ENCODE measurements around the gene BRSK2.

DNA sequence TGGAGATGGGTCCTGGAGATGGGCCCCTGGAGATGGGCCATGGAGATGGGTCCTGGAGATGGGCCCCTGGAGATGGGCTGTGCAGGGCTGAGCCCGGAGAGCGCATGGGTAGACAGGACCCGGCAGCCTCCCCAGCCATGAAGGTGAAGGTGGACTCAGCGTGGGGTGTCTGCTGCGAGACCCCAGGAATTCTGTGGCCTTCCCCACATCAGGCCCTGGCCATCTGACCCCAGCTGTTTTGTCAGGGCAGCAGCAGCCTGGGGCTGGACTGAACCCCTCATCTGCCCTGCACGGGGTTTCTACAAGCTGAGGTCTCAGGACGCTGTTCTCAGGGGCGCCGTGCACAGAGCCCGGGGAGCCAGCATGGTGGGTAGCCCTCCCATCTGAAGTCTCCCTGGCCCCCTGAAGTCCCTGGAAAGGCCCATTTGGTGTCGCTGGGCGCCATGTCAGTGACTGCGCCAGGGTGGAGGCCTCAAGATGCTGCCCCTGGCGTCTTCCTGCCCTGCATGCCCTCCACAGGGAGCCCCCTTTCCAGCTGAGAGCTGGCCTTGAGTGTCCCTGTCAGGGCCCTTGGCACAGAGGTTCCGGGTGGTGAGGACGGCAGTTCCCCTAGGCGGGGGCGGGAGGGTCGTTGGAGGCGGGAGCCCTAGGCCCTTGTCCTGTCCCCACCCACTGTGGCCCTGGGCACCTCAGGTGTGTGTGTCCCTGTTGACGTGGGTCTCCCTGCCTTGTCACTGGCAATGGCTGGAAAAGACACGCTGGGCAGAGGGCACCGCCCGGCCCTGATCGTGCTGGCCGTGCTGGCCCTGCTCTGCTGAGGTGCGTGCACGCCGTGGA, 5.4 kb downstream of the BRSK2 start:
- no peak for TF ChIP-seq EZH2 (IDR thresholded peaks at IDR 0.05; ENCODE audit: borderline replicate concordance, low read length)
- TF ChIP-seq, protein P1, sequence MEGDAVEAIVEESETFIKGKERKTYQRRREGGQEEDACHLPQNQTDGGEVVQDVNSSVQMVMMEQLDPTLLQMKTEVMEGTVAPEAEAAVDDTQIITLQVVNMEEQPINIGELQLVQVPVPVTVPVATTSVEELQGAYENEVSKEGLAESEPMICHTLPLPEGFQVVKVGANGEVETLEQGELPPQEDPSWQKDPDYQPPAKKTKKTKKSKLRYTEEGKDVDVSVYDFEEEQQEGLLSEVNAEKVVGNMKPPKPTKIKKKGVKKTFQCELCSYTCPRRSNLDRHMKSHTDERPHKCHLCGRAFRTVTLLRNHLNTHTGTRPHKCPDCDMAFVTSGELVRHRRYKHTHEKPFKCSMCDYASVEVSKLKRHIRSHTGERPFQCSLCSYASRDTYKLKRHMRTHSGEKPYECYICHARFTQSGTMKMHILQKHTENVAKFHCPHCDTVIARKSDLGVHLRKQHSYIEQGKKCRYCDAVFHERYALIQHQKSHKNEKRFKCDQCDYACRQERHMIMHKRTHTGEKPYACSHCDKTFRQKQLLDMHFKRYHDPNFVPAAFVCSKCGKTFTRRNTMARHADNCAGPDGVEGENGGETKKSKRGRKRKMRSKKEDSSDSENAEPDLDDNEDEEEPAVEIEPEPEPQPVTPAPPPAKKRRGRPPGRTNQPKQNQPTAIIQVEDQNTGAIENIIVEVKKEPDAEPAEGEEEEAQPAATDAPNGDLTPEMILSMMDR (IDR thresholded peaks at IDR 0.05; ENCODE audit: low read length), result no peak
